ENCODE measurements around the gene DUS4L.

Gene DUS4L

DNA sequence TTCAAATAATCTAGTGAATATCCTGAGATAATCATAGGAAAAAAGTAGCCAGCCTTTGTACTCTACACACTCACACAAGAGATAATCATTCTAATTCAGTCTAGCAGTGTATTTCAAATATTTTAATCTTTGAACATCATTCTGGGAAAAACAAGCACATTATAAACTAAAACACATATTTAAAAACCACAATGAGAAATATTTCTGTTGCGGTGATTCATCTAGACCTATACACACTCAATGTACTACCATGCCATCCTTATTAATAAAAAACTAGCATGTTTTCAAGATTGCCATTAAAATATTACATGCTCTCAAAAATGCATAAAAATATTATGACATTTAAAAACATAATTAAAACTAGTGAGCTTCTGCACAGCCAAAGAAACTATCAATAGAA, 11.8 kb upstream of the DUS4L start:
- Histone ChIP-seq H3K27ac (ENCODE audit: low read depth, low read length) (no peak overlapping the region), H3K9ac (ENCODE audit: low read depth, low read length) (no peak overlapping the region), H3K4me1 (ENCODE audit: control insufficient read depth, insufficient read depth, low read length) (no peaks in the 10 kb centered on the region), H3K27me3 (ENCODE audit: control insufficient read depth, insufficient read depth, low read length) (no peaks in the 10 kb centered on the region), H3K4me3 (ENCODE audit: low read depth, low read length) (no peak overlapping the region), H3K36me3 (ENCODE audit: control insufficient read depth, insufficient read depth, low read length) (peaks cover 52% of the 10 kb centered on the region), H3K9me3 (ENCODE audit: control insufficient read depth, insufficient read depth, low read length) (no peaks in the 10 kb centered on the region)

DNA sequence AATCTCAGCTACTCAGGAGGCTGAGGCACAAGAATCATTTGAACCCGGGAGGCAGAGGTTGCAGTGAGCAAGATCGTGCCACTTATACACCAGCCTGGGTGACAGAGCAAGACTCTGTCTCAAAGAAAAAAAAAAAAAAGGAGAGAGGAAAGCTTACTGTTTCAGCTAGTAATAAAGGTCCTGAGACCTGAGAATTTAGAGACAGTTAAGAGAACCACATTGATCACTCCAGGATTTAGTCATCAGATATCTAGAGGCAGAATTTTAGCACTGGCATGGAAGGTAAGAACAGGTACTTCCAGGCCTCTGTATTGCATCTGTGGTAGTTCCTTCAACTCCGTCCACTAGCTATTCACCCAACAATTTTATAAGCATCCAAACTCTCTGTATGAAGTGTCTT, 7.9 kb upstream of the DUS4L start:
- no peak overlapping the region for H3K9ac ChIP-seq (ENCODE audit: low read depth, low read length)
- H3K4me1 ChIP-seq (ENCODE audit: control insufficient read depth, insufficient read depth, low read length): no peaks in the 10 kb centered on the region
- H3K9me3 ChIP-seq (ENCODE audit: control insufficient read depth, insufficient read depth, low read length): no peaks in the 10 kb centered on the region
- H3K36me3 ChIP-seq (ENCODE audit: control insufficient read depth, insufficient read depth, low read length): peaks cover 50% of the 10 kb centered on the region
- H3K4me3 ChIP-seq (ENCODE audit: low read depth, low read length): no peak overlapping the region
- no peak overlapping the region for H3K27ac ChIP-seq (ENCODE audit: low read depth, low read length)
- no peaks in the 10 kb centered on the region for H3K27me3 ChIP-seq (ENCODE audit: control insufficient read depth, insufficient read depth, low read length)

DNA sequence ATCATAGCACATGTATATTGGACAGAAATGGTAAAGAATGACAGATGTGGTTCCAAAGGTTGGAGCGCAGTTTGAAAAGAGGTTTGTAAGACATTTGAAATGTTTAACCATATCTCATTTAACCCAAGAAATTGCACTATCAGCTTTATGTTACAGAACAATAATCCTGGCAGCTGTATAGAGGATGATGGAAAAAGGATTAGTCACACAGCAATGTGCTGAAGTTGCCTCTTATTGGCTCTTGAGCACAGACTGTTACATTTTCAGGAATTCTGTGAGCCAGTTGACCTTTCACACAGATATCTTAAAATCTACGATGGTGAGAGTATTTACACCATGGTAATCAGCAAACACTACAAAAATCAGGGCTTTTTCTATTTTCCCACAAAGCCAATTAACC, 3.9 kb upstream of the DUS4L start:
- Histone ChIP-seq H3K36me3 (ENCODE audit: control insufficient read depth, insufficient read depth, low read length) (peaks cover 26% of the 10 kb centered on the region), H3K4me1 (ENCODE audit: control insufficient read depth, insufficient read depth, low read length) (peaks cover 11% of the 10 kb centered on the region; the same call in 1 of the 2 replicates), H3K27ac (ENCODE audit: low read depth, low read length) (no peak overlapping the region), H3K9me3 (ENCODE audit: control insufficient read depth, insufficient read depth, low read length) (no peaks in the 10 kb centered on the region), H3K4me3 (ENCODE audit: low read depth, low read length) (no peak overlapping the region), H3K27me3 (ENCODE audit: control insufficient read depth, insufficient read depth, low read length) (no peaks in the 10 kb centered on the region), H3K9ac (ENCODE audit: low read depth, low read length) (no peak overlapping the region)

DNA sequence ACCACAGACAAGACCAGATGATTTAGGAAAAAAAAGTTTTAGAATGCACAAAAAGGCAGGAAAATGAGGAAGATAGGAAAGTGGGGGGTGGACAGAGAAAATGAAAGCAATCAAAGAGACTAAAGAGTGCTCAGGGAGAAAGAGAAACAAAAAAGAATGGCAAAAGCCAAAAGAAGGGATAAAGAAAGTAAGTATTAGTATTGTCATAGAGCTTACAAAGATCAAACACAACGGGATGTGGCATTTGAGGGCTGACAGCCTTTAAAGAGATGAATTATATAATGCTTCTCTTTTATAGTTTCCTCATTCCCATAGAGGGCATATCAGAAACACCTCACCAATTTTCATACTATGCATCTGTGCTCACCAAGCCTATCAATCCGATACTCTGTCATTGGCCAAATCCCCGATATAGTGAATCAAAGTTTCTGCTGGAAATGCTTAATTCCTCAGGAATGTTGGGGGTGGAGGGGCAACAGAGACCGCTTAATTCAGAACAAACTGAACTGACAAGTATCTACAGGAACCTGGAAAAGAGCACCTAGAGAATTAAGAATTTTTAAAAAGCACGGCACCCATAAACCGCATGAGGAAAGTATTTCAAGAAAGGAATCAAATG, 2.8 kb upstream of the DUS4L start:
- no peak overlapping the region for H3K4me3 ChIP-seq (ENCODE audit: low read depth, low read length)
- H3K27me3 ChIP-seq (ENCODE audit: control insufficient read depth, insufficient read depth, low read length): no peaks in the 10 kb centered on the region
- peaks cover 13% of the 10 kb centered on the region; the same call in 1 of the 2 replicates for H3K4me1 ChIP-seq (ENCODE audit: control insufficient read depth, insufficient read depth, low read length)
- H3K9ac ChIP-seq (ENCODE audit: low read depth, low read length): no peak overlapping the region
- no peaks in the 10 kb centered on the region for H3K9me3 ChIP-seq (ENCODE audit: control insufficient read depth, insufficient read depth, low read length)
- no peak overlapping the region for H3K27ac ChIP-seq (ENCODE audit: low read depth, low read length)
- H3K36me3 ChIP-seq (ENCODE audit: control insufficient read depth, insufficient read depth, low read length): peaks cover 17% of the 10 kb centered on the region

DNA sequence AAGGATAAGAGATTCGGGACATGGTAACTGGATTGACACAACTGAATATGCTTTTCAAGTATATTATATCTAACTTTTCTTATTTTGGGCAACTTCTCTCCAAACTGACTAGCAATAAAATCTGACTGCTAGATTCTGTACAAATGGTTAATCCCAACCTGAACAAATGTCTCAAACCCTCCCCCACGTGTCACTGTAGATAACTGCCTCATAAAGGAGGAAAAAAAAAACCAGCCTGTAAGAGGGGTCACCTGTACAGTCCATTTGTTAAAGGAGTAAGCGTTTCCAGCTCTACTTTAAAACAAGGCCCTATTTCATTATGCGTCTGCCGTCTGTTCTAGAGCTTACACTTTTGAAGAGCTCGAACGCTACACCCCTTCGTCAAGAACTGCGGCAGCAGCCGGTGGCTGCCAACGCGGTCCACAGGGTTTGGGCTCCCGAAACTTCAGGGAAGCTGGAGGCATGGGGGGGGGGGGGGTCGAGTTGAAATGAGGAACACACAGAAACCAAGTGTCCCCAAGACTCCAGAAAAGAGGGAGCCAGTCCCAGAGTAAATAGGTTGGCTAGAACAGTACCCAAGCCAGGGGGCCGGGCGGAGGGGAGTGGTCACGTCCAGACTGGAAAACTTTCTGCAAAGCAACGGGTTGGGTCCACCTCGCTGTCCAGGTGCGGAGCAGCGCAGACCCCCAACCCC, 543 bp upstream of the DUS4L start:
- Histone ChIP-seq H3K36me3 (ENCODE audit: control insufficient read depth, insufficient read depth, low read length) (peaks cover 9% of the 10 kb centered on the region; the same call in 1 of the 2 replicates), H3K4me1 (ENCODE audit: control insufficient read depth, insufficient read depth, low read length) (peaks cover 13% of the 10 kb centered on the region; the same call in 1 of the 2 replicates), H3K27ac (ENCODE audit: low read depth, low read length) (peak overlapping the region; percentile 95), H3K9ac (ENCODE audit: low read depth, low read length) (peak overlapping the region; percentile 98), H3K9me3 (ENCODE audit: control insufficient read depth, insufficient read depth, low read length) (no peaks in the 10 kb centered on the region), H3K27me3 (ENCODE audit: control insufficient read depth, insufficient read depth, low read length) (no peaks in the 10 kb centered on the region), H3K4me3 (ENCODE audit: low read depth, low read length) (peak overlapping the region; percentile 100)

DNA sequence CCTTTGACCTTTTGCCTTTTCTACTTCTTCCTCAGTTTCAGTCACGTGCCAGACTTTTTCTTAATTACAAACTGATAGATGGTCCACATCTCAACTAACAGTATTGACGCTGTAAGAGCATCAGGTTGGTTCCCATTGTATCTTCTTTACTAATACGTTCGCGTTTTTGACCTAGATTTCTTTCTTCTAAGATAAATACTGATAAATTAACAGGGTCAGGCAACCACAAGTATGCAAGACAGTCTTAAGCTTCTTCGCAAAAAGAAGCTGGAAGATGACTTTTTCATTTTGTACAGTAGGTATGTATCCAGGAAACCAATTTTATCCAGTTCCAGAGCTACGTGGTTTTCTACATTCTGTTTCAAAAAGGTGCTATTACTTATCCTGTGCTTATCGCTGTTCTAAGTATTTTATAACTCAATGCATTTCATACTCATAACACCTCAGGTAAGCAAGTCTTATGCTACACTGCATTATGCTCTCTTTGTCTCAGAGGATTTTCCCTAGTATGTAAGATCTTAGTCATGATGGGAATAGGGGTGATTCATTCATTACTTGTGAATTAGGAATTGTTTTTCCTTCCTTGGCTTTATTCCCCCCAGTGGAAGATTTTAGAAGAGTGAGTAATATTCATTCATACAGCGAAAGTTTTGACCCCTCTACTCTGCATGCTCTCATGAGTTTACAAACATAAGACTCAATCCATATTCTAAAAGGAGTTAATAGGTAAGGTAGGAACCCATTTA, 955 bp downstream of the DUS4L start:
- H3K4me1 ChIP-seq (ENCODE audit: control insufficient read depth, insufficient read depth, low read length): peaks cover 13% of the 10 kb centered on the region; the same call in 1 of the 2 replicates
- H3K4me3 ChIP-seq (ENCODE audit: low read depth, low read length): peak overlapping the region; percentile 100
- H3K27me3 ChIP-seq (ENCODE audit: control insufficient read depth, insufficient read depth, low read length): no peaks in the 10 kb centered on the region
- H3K9ac ChIP-seq (ENCODE audit: low read depth, low read length): peak overlapping the region; percentile 98
- H3K27ac ChIP-seq (ENCODE audit: low read depth, low read length): peak overlapping the region; percentile 95
- peaks cover 10% of the 10 kb centered on the region; the same call in 1 of the 2 replicates for H3K36me3 ChIP-seq (ENCODE audit: control insufficient read depth, insufficient read depth, low read length)
- H3K9me3 ChIP-seq (ENCODE audit: control insufficient read depth, insufficient read depth, low read length): no peaks in the 10 kb centered on the region

DNA sequence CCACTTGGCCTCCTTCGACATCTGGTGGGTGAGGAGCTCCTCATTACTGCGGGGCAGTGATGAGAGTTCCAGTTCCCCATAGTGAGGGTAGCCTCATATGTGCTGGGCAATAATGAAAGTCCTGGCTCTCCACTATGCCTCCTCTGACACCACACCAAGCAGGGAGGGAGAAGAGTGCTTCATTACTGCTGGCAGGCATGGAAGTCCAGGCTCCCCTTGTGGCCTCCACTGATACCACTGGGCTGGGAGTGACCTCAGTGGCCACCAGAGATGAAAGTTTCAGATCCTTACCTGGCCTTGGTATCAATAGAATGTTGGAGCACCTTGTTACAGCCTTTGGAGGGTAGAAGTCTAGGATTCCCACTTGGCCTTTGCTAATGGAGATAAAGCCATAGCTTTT, 6.5 kb downstream of the DUS4L start:
- no peaks in the 10 kb centered on the region for H3K9me3 ChIP-seq (ENCODE audit: control insufficient read depth, insufficient read depth, low read length)
- no peaks in the 10 kb centered on the region for H3K27me3 ChIP-seq (ENCODE audit: control insufficient read depth, insufficient read depth, low read length)
- H3K4me3 ChIP-seq (ENCODE audit: low read depth, low read length): no peak overlapping the region
- no peaks in the 10 kb centered on the region for H3K4me1 ChIP-seq (ENCODE audit: control insufficient read depth, insufficient read depth, low read length)
- peaks cover 58% of the 10 kb centered on the region for H3K36me3 ChIP-seq (ENCODE audit: control insufficient read depth, insufficient read depth, low read length)
- no peak overlapping the region for H3K9ac ChIP-seq (ENCODE audit: low read depth, low read length)
- no peak overlapping the region for H3K27ac ChIP-seq (ENCODE audit: low read depth, low read length)

DNA sequence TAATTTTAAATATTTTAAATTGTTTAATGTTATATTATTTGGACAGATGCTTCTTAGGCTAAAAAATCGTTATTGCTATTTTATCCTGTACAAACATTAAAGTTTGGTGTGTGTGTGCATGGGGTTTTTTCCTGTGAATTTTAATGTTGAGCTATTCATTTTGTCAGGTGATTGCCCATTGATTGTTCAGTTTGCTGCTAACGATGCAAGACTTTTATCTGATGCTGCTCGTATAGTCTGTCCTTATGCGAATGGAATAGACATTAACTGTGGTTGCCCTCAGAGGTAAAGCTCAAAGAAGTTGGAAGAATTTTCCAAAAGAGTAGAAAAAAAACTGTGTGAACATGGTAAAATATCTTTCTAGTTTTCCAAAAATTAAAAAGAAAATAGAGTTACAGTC, 9.8 kb downstream of the DUS4L start:
- no peaks in the 10 kb centered on the region for H3K4me1 ChIP-seq (ENCODE audit: control insufficient read depth, insufficient read depth, low read length)
- H3K36me3 ChIP-seq (ENCODE audit: control insufficient read depth, insufficient read depth, low read length): peaks cover 69% of the 10 kb centered on the region
- H3K9ac ChIP-seq (ENCODE audit: low read depth, low read length): no peak overlapping the region

DNA sequence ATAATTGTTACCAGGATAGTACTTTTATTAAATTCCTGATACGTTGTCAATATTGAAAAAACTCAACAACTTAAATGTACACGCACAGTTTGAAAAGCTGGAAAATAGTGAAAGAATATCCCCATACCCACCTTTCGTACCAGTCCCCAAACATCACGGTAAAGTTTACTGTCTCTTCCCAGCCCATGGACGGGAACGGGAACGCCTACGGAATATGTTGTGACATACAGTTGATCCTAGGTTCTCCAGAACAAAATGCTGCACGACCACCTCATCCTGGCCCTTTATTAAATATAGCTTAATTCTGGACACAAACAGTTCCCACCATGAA, 15.7 kb downstream of the DUS4L start:
- Histone ChIP-seq H3K4me3 (ENCODE audit: low read depth, low read length) (peak overlapping the region; percentile 100), H3K9me3 (ENCODE audit: control insufficient read depth, insufficient read depth, low read length) (no peaks in the 10 kb centered on the region), H3K27me3 (ENCODE audit: control insufficient read depth, insufficient read depth, low read length) (no peaks in the 10 kb centered on the region; the same call in 1 of the 2 replicates), H3K9ac (ENCODE audit: low read depth, low read length) (peak overlapping the region; percentile 87), H3K27ac (ENCODE audit: low read depth, low read length) (peak overlapping the region; percentile 89), H3K4me1 (ENCODE audit: control insufficient read depth, insufficient read depth, low read length) (0 out of 2 replicates have a peak, but pooled peaks cover 3% of the 10 kb centered on the region), H3K36me3 (ENCODE audit: control insufficient read depth, insufficient read depth, low read length) (peaks cover 29% of the 10 kb centered on the region)

More for the DNA sequence above, 9.8 kb downstream of the DUS4L start:
- H3K9me3 ChIP-seq (ENCODE audit: control insufficient read depth, insufficient read depth, low read length): no peaks in the 10 kb centered on the region
- no peak overlapping the region for H3K27ac ChIP-seq (ENCODE audit: low read depth, low read length)
- no peak overlapping the region for H3K4me3 ChIP-seq (ENCODE audit: low read depth, low read length)
- no peaks in the 10 kb centered on the region for H3K27me3 ChIP-seq (ENCODE audit: control insufficient read depth, insufficient read depth, low read length)

DNA sequence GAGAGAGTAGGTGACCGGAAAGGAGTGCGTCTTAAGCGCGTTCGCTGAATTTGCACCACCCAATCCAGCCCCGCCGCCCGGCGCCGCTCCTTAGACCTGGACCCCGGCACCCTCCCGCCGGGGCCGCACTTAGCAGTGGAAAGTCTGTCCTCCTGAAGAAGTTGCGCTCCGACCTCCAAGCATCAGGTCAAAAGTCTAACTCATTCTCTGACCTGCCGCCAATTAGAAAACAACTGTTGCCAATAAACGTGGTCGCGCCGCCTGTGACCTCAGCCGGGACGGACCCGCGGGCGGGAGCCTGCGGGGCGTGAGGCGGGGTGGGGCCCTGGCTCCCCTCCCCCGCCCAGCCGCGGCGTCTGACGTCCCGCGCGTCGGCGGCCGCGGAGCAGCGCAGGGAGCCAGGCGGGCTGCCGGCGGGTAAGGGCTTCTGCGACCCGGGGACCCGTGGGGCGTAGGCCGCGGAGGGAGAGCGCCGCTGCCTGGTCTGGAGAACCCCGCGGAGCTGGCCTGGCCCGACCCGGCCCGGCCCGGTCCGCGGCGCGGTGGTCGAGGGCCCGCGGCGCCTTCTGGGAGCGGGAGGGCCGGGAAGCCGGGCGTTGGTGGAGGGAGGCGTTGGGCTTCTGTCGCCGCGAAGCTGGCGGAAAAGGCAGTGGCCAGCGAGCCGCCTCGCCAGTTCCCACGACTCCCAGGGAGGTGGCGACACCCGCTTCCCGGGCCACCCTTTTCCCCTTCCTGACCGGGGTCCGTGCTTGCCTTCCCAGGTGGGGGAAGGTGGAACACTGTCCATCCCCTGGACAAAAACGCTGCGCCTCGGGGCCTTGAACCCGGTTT, 16.3 kb downstream of the DUS4L start, which contains the start of gene BCAP29:
BCAP29 (plus strand) TSS at position 362 of the 831 bp plus-strand sequence. CDS start 527 bp downstream, outside the sequence.
- H3K27me3 ChIP-seq (ENCODE audit: control insufficient read depth, insufficient read depth, low read length): no peaks in the 10 kb centered on the region; the same call in 1 of the 2 replicates
- 0 out of 2 replicates have a peak, but pooled peaks cover 3% of the 10 kb centered on the region for H3K4me1 ChIP-seq (ENCODE audit: control insufficient read depth, insufficient read depth, low read length)
- H3K4me3 ChIP-seq (ENCODE audit: low read depth, low read length): peak within 1 kb of the TSS; percentile 100
- H3K9ac ChIP-seq (ENCODE audit: low read depth, low read length): peak within 1 kb of the TSS; percentile 87
- H3K9me3 ChIP-seq (ENCODE audit: control insufficient read depth, insufficient read depth, low read length): no peaks in the 10 kb centered on the region
- peak within 1 kb of the TSS; percentile 89 for H3K27ac ChIP-seq (ENCODE audit: low read depth, low read length)
- peaks cover 23% of the 10 kb centered on the region for H3K36me3 ChIP-seq (ENCODE audit: control insufficient read depth, insufficient read depth, low read length)

All from HUES48 (cell line).